Measurements from ENCODE around the gene BCL6.

BCL6 gene

GRCh38 chr3:187745201-187746058 is at the start of gene BCL6:
Gene BCL6 (minus strand): TSS chr3:187745468. CDS start chr3:187733693, 11,775 bp downstream.
- TF ChIP-seq CTCF (IDR thresholded peaks at IDR 0.05; ENCODE audit: insufficient read depth, low read depth, low read length, missing control alignments) = no peak
- H3K4me3 ChIP-seq (ENCODE audit: low read depth, low read length) = peak within 1 kb of the TSS; percentile 48
- DNase-seq (ENCODE audit: low read depth) = peak; percentile 90

GRCh38 chr3:187794731-187795130 is 49.5 kb upstream of the BCL6 start:
- no peak for DNase-seq (ENCODE audit: low read depth)
- TF ChIP-seq CTCF (IDR thresholded peaks at IDR 0.05; ENCODE audit: insufficient read depth, low read depth, low read length, missing control alignments) = no peak
- no peak overlapping the region for H3K4me3 ChIP-seq (ENCODE audit: low read depth, low read length)

GRCh38 chr3:187793618-187794017 is 48.4 kb upstream of the BCL6 start:
- no peak overlapping the region for H3K4me3 ChIP-seq (ENCODE audit: low read depth, low read length)
- no peak for DNase-seq (ENCODE audit: low read depth)
- TF ChIP-seq CTCF (IDR thresholded peaks at IDR 0.05; ENCODE audit: insufficient read depth, low read depth, low read length, missing control alignments) = no peak

GRCh38 chr3:187792521-187792920 is 47.3 kb upstream of the BCL6 start:
- no peak for TF ChIP-seq CTCF (IDR thresholded peaks at IDR 0.05; ENCODE audit: insufficient read depth, low read depth, low read length, missing control alignments)
- H3K4me3 ChIP-seq (ENCODE audit: low read depth, low read length) = no peak overlapping the region
- no peak for DNase-seq (ENCODE audit: low read depth)

- no peak for TF ChIP-seq CTCF (IDR thresholded peaks at IDR 0.05; ENCODE audit: insufficient read depth, low read depth, low read length, missing control alignments)
- no peak overlapping the region for H3K4me3 ChIP-seq (ENCODE audit: low read depth, low read length)
- DNase-seq (ENCODE audit: low read depth) = no peak
Measured at GRCh38 chr3:187789872-187790271, 44.6 kb upstream of the BCL6 start.

GRCh38 chr3:187788984-187789857 is 44.0 kb upstream of the BCL6 start:
- TF ChIP-seq CTCF (IDR thresholded peaks at IDR 0.05; ENCODE audit: insufficient read depth, low read depth, low read length, missing control alignments) = no peak
- H3K4me3 ChIP-seq (ENCODE audit: low read depth, low read length) = no peak overlapping the region
- DNase-seq (ENCODE audit: low read depth) = no peak
